Chondrocyte (in vitro differentiated cells): ENCODE data around the gene PLXNC1. TPM values are rescaled to one million over a fixed set of nuclear protein-coding genes. Genes with fewer than 3 reads are reported as not detected.

Experiments
- DNase-seq: peaks from one replicate; pipeline ENCODE4 v3.0.0; 2021; ENCODE audit warnings: mixed read lengths, low spot score
- H3K27ac Mint-ChIP-seq: one replicate; pipeline ENCODE4 v1.8.0; 2021; ENCODE audit warnings: mild to moderate bottlenecking, moderate library complexity, mixed read lengths; ENCODE audit not compliant: unreplicated experiment
- H3K27me3 Mint-ChIP-seq: 2 replicates; pipeline ENCODE4 v1.8.0; 2021; ENCODE audit warnings: low read depth, mixed read lengths
- H3K36me3 Mint-ChIP-seq: 2 replicates; pipeline ENCODE4 v1.8.0; 2021; ENCODE audit warnings: low read depth, mixed read lengths
- H3K4me1 Mint-ChIP-seq: 2 replicates; pipeline ENCODE4 v1.8.0; 2021; ENCODE audit warnings: low read depth, mild to moderate bottlenecking, mixed read lengths
- H3K4me3 Mint-ChIP-seq: one replicate; pipeline ENCODE4 v1.8.0; 2021; ENCODE audit warnings: mild to moderate bottlenecking, moderate library complexity, mixed read lengths; ENCODE audit not compliant: unreplicated experiment
- H3K9me3 Mint-ChIP-seq: 2 replicates; pipeline ENCODE4 v1.8.0; 2021; ENCODE audit warnings: low read depth, mixed read lengths
- total RNA-seq: library from RNA; stranded (reverse); gene quantifications from 3 replicates; pipeline ENCODE4 v1.2.1, GENCODE V29; 2021
- TF ChIP-seq, protein P1 (sequence below): fragments of 200-600 bp; sonication (generic); IDR thresholded peaks from 2 replicates; pipeline ENCODE4 v1.5.0; 2021; ENCODE audit warnings: antibody characterized with exemption, mild to moderate bottlenecking, moderate library complexity

Gene PLXNC1
- total RNA-seq, 1 donor from 2014 or later: 0.67 TPM

DNA sequence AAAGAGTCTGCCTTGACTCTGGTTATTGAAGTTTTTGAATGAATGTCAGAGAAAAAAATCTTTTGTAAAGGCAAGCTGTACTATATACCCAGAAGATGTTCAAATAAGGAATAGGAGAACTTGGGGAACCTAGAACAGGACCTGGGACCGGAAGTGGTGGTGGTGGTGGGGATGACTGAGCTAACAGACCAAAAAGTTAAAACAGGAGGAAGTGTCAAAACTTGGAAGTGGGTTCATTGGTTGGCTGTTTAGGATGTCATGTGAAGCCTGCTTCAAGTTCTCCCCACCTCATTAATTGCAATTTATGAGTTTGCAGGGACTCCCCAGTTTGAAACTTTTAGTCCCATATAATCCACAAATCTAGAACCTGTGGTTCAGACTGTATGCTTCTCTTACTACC, 26.2 kb downstream of the PLXNC1 start:
- H3K36me3 Mint-ChIP-seq: peaks cover 5% of the 10 kb centered on the region
- no peak for DNase-seq
- no peak overlapping the region for H3K27ac Mint-ChIP-seq
- TF ChIP-seq, protein P1, sequence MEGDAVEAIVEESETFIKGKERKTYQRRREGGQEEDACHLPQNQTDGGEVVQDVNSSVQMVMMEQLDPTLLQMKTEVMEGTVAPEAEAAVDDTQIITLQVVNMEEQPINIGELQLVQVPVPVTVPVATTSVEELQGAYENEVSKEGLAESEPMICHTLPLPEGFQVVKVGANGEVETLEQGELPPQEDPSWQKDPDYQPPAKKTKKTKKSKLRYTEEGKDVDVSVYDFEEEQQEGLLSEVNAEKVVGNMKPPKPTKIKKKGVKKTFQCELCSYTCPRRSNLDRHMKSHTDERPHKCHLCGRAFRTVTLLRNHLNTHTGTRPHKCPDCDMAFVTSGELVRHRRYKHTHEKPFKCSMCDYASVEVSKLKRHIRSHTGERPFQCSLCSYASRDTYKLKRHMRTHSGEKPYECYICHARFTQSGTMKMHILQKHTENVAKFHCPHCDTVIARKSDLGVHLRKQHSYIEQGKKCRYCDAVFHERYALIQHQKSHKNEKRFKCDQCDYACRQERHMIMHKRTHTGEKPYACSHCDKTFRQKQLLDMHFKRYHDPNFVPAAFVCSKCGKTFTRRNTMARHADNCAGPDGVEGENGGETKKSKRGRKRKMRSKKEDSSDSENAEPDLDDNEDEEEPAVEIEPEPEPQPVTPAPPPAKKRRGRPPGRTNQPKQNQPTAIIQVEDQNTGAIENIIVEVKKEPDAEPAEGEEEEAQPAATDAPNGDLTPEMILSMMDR: no peak
- H3K4me3 Mint-ChIP-seq: no peak overlapping the region
- H3K9me3 Mint-ChIP-seq: peaks cover 13% of the 10 kb centered on the region
- peaks cover 3% of the 10 kb centered on the region for H3K27me3 Mint-ChIP-seq
- peaks cover 38% of the 10 kb centered on the region for H3K4me1 Mint-ChIP-seq

DNA sequence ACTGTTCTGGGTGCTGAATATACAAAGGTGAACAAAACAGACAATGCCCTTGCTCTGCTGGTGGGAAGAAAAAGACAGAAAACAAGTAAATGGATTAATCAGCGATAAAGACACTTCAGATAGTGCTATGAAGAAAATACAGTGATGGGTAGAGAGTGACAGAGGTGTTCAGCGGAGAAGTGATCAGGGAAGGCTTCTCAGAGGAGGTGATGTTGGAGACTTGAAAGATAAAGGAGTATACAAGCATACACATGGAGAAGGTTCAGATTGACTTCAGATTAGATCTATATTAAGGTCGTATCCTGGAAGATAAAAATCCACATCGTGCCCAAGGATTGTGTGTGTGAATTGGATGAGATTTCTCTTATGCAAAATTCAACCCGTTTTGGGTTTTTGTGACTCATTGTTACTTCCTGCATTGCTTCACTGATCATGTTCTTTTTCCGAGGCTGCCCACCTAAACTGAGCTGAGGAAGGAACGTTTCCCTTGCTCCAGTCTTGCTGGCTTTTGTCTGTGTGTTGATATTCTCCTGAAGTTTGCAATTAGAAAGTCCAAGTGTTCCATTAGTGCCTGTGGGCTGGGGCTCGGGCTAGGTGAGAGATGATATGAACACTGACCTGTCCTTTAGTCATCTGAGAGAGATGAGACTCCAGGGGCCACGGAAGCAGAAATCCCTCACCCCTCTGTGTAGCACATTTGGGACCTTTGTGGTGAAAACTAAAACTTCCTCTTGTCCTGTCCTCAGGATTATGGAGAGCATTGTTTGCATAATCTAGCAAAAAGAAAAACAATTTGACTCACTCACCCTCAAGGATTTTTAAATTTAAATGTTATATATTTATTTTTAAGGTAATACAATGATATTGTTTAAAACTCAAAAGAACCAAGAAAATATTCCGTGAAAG, 27.6 kb downstream of the PLXNC1 start:
- no peak for DNase-seq
- Mint-ChIP-seq H3K9me3 (peaks cover 13% of the 10 kb centered on the region), H3K4me3 (no peak overlapping the region), H3K4me1 (peaks cover 31% of the 10 kb centered on the region), H3K27ac (no peak overlapping the region), H3K36me3 (peaks cover 5% of the 10 kb centered on the region), H3K27me3 (no peaks in the 10 kb centered on the region)
- TF ChIP-seq, protein P1: no peak

DNA sequence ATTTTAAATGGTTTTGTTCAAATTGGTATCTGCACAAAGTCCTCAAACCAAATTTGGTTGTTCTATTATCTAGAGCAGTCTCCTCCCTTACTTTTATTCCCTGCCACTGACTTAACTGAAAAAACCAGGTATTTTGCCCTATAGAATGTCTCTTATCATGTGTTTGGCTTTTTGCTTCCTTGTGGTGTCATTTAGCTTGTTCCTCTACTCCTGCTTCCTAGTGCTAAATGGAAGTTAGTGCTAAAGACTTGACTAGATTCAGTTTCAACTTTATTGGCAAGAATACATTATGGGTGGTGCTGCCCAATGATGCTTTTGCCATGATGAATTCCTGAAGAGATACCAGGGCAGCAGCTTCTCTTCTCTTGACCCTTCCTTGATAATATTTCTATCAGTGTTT, 29.7 kb downstream of the PLXNC1 start:
- DNase-seq: no peak
- H3K36me3 Mint-ChIP-seq: peaks cover 5% of the 10 kb centered on the region
- H3K27ac Mint-ChIP-seq: no peak overlapping the region
- no peaks in the 10 kb centered on the region for H3K27me3 Mint-ChIP-seq
- no peak overlapping the region for H3K4me3 Mint-ChIP-seq
- H3K9me3 Mint-ChIP-seq: peaks cover 13% of the 10 kb centered on the region
- TF ChIP-seq, protein P1: no peak
- H3K4me1 Mint-ChIP-seq: peaks cover 19% of the 10 kb centered on the region

DNA sequence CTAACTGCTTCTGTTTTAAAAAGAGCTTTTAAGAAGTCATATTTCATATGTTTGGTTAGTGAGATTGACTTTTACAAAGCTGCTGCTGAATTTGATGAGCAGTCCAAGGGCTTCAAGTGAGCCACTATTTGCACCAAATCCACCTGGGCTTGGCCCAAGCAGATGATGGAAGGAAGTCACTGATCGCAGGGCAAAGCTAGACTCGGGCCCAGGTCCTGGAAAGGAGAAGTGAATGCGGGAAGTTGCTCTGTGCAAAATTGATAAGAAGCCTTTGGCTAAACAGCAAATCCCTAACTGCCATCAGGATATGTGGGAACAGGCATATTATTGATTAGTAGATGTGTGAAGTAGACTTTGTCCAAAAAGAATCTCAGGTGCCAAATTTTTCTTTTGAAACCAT, 30.5 kb downstream of the PLXNC1 start:
- Mint-ChIP-seq H3K36me3 (peaks cover 5% of the 10 kb centered on the region), H3K27ac (no peak overlapping the region), H3K27me3 (no peaks in the 10 kb centered on the region), H3K9me3 (peaks cover 13% of the 10 kb centered on the region), H3K4me3 (no peak overlapping the region), H3K4me1 (peaks cover 19% of the 10 kb centered on the region)
- no peak for DNase-seq
- TF ChIP-seq, protein P1: no peak

DNA sequence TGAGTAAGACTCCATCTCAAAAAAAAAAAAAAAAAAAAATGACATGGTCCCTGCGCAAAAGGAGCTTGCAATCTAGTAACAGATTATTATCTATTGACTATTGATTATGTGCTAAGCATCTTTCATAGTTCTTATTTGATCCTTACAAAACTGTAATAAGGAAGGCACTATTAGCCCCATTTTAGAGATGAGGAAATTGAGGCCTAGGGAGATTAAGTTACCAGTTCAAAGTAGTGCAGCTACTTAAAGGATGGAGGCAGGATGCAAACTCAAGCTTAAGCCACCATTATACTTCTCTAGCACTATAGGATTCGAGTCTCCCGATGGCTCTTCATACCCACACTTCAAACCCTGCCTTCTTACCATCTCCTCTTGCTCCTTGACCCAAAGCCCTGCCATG, 31.3 kb downstream of the PLXNC1 start:
- no peak overlapping the region for H3K27ac Mint-ChIP-seq
- no peak for DNase-seq
- H3K4me1 Mint-ChIP-seq: peaks cover 18% of the 10 kb centered on the region
- no peaks in the 10 kb centered on the region for H3K27me3 Mint-ChIP-seq
- no peak overlapping the region for H3K4me3 Mint-ChIP-seq
- TF ChIP-seq, protein P1: no peak
- H3K9me3 Mint-ChIP-seq: peaks cover 13% of the 10 kb centered on the region
- H3K36me3 Mint-ChIP-seq: peaks cover 5% of the 10 kb centered on the region
